ENCODE data around the gene KIF2C.
"Not testable (repeated sequence)": the region's sequence is repeated elsewhere in the genome, so short reads cannot be mapped to it uniquely, and the experiment has no call there.

KIF2C gene

GRCh38 chr1:44810101-44810761, 70.6 kb downstream of the KIF2C start:
- DNase-seq (ENCODE audit: low read depth in 2 of 2, low spot score in 1 of 2): no peak

GRCh38 chr1:44810762-44811105, 71.1 kb downstream of the KIF2C start:
- DNase-seq (ENCODE audit: low read depth in 2 of 2, low spot score in 1 of 2): not testable (repeated sequence)

GRCh38 chr1:44811234-44811633, 71.6 kb downstream of the KIF2C start:
- DNase-seq (ENCODE audit: low read depth in 2 of 2, low spot score in 1 of 2): no peak

- DNase-seq (ENCODE audit: low read depth in 2 of 2, low spot score in 1 of 2): no peak
Observed at GRCh38 chr1:44812822-44813543, 73.3 kb downstream of the KIF2C start.

GRCh38 chr1:44815926-44816325, 76.3 kb downstream of the KIF2C start:
- DNase-seq (ENCODE audit: low read depth in 2 of 2, low spot score in 1 of 2): not testable (repeated sequence)

GRCh38 chr1:44817307-44817706, 77.7 kb downstream of the KIF2C start:
- DNase-seq (ENCODE audit: low read depth in 2 of 2, low spot score in 1 of 2): no peak
